ENCODE data around the gene TCP1. TPM values are rescaled to one million over a fixed set of nuclear protein-coding genes. Genes with fewer than 3 reads are reported as not detected.

TCP1 gene
- total and polyA plus RNA-seq, 2 donors (not counting 3 experiments of a cell fraction or from before 2014, with no cell fraction given): 168 to 302 TPM

DNA sequence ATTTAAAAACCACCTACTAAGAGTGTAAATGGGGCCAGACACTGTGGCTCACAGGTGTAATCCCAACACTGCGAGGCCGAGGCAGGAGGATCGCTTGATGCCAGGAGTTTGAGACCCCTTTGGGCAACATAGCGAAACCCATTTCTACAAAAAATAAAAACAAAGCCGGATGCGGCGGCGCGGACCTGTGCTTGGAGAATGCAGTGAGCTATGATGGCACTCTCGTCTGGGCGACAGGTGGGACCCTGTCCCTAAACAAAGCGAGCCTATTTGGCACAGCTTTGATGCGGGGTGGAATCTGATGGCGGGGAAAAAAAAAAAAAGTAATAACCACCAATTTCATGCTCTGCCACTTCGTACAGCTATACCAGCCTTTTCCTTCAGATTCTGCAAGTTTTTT is 1.1 kb downstream of the TCP1 start:
- intact Hi-C loops (cut with micrococcal nuclease): loop anchor here (5.0 kb wide), 1 partner anchor 194 kb away; no protein-coding TSS in a partner anchor
- ChIA-PET POLR2A (interaction anchor here (0.6 kb wide), 2 partner anchors 25 to 68 kb away, joined by 3 to 7 read pairs; no protein-coding TSS in a partner anchor), CTCF (interaction anchor here (0.9 to 2.4 kb wide), 3 partner anchors 11 to 97 kb away, joined by 3 to 7 read pairs (median 4); no protein-coding TSS in a partner anchor)
- H3K79me2 ChIP-seq (ENCODE audit: control insufficient read depth, insufficient read depth, low read length): peaks cover 85% of the 10 kb centered on the region
- H3K9me1 ChIP-seq (replicated peaks; ENCODE audit: control insufficient read depth, extremely low read depth, insufficient read depth, low read length): no peaks in the 10 kb centered on the region
- TF ChIP-seq JUN (IDR thresholded peaks at IDR 0.05; ENCODE audit: borderline replicate concordance, insufficient read depth, insufficient read length, low read depth) (no peak), GATA2 (IDR thresholded peaks at IDR 0.05; ENCODE audit: insufficient read depth, insufficient read length, low read depth, low read length) (no peak), MAX (IDR thresholded peaks at IDR 0.05; ENCODE audit: insufficient read depth, insufficient read length) (no peak), POLR2AphosphoS5 (IDR thresholded peaks at IDR 0.05; ENCODE audit: insufficient read depth, low read depth, low read length) (no peak), FOS (IDR thresholded peaks at IDR 0.05; ENCODE audit: borderline replicate concordance, insufficient read depth, low read length) (no peak), POLR2A (IDR thresholded peaks at IDR 0.05; ENCODE audit: low read depth, low read length) (no peak), MYC (IDR thresholded peaks at IDR 0.05; ENCODE audit: low read depth, low read length) (no peak), EZH2 (IDR thresholded peaks at IDR 0.05; ENCODE audit: borderline replicate concordance, low read depth, low read length, severe bottlenecking) (no peak)
- TF ChIP-seq, protein P1, sequence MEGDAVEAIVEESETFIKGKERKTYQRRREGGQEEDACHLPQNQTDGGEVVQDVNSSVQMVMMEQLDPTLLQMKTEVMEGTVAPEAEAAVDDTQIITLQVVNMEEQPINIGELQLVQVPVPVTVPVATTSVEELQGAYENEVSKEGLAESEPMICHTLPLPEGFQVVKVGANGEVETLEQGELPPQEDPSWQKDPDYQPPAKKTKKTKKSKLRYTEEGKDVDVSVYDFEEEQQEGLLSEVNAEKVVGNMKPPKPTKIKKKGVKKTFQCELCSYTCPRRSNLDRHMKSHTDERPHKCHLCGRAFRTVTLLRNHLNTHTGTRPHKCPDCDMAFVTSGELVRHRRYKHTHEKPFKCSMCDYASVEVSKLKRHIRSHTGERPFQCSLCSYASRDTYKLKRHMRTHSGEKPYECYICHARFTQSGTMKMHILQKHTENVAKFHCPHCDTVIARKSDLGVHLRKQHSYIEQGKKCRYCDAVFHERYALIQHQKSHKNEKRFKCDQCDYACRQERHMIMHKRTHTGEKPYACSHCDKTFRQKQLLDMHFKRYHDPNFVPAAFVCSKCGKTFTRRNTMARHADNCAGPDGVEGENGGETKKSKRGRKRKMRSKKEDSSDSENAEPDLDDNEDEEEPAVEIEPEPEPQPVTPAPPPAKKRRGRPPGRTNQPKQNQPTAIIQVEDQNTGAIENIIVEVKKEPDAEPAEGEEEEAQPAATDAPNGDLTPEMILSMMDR (IDR thresholded peaks at IDR 0.05; ENCODE audit: extremely low read depth in 1 of 2, insufficient read depth in 1 of 2, low read depth in 1 of 2, low read length in 2 of 2): no peak
- peaks cover 2% of the 10 kb centered on the region for H4K20me1 ChIP-seq (replicated peaks; ENCODE audit: control insufficient read depth, extremely low read depth, insufficient read depth, low read length)
- peak overlapping the region; percentile 22 for H3K27ac ChIP-seq (ENCODE audit: insufficient read depth, low read depth, low read length)
- H3K9ac ChIP-seq (replicated peaks; ENCODE audit: extremely low read depth, insufficient read depth, low read length): peak overlapping the region; percentile 87
- no peaks in the 10 kb centered on the region for H3K9me3 ChIP-seq (replicated peaks; ENCODE audit: control insufficient read depth, insufficient read depth, low read length)
- peaks cover 27% of the 10 kb centered on the region for H3K4me1 ChIP-seq (ENCODE audit: control insufficient read depth, extremely low read depth, insufficient read depth, low read length)
- no TSS peak for BruUV-seq (replicated peaks)
- H3K36me3 ChIP-seq (ENCODE audit: control insufficient read depth in 2 of 2, extremely low read depth in 1 of 2, insufficient read depth in 2 of 2, low read length in 2 of 2): peaks cover 9 to 14% of the 10 kb centered on the region in 2 experiments
- peak overlapping the region; percentile 89 for H3K4me2 ChIP-seq (ENCODE audit: insufficient read depth, low read length)
- DNase-seq (ENCODE audit: low read depth, low spot score) (no peak), FAIRE-seq (peak; percentile 57)
- dilution Hi-C loops (cut with MboI; ENCODE audit: extremely low pct_ligation_motif_present, low sequenced_read_pairs): no loop called here
- H3K27me3 ChIP-seq (ENCODE audit: control insufficient read depth in 2 of 2, insufficient read depth in 2 of 2, low read length in 2 of 2): no peaks in the 10 kb centered on the region
- no peak overlapping the region for H2AFZ ChIP-seq (ENCODE audit: low read depth, low read length)
- peak overlapping the region; percentile 42 to 95 (median 64) for H3K4me3 ChIP-seq (replicated peaks in 1 of 3; ENCODE audit: insufficient read depth in 1 of 3, low read depth in 1 of 3, low read length in 3 of 3)
